Panc1 (cell line): Measurements from ENCODE around the gene MAMSTR. TPM values are rescaled to one million over a fixed set of nuclear protein-coding genes. Genes with fewer than 3 reads are reported as not detected.

Source experiments
- ATAC-seq: fragments of 200-7000 bp; cut with Tn5 transposase; 2 replicates; pipeline ENCODE4 v1.9.1; 2020; ENCODE audit warnings: mild to moderate bottlenecking, moderate library complexity
- BruUV-seq: library from RNA; stranded (reverse); fragments of 400-500 nt; replicated peaks from 2 replicates; lab custom pipeline; 2021; lab: Mats Ljungman, UMichigan
- CTCF ChIA-PET: fragments of 300-600 bp; sonication (Branson Sonifier 250); formaldehyde crosslinking; loops from one replicate; lab custom pipeline; 2022; ENCODE audit warnings: antibody characterized with exemption; lab: Charles Lee
- POLR2A ChIA-PET: fragments of 300-600 bp; sonication (Branson Sonifier 250); formaldehyde crosslinking; loops from one replicate; lab custom pipeline; 2022; ENCODE audit warnings: antibody characterized with exemption; lab: Charles Lee
- DNase-seq: peaks from one replicate; pipeline ENCODE4 v3.0.0-alpha.2; 2010; ENCODE audit warnings: low read depth, low spot score
- H3K27ac ChIP-seq: 2 replicates; pipeline ENCODE4 v1.5.1; 2011; ENCODE audit warnings: mild to moderate bottlenecking, low read length, inconsistent platforms
- H3K27me3 ChIP-seq: fragments of 200-500 bp; sonication (Bioruptor generic); 2 replicates; pipeline ENCODE4 v1.6.0; 2014; ENCODE audit warnings: low read length, inconsistent platforms; ENCODE audit not compliant: control insufficient read depth, insufficient read depth
- H3K36me3 ChIP-seq: fragments of 200-500 bp; sonication (Bioruptor generic); 2 replicates; pipeline ENCODE4 v1.5.1; 2014; ENCODE audit warnings: inconsistent platforms, mild to moderate bottlenecking, low read length, moderate library complexity; ENCODE audit not compliant: control insufficient read depth, insufficient read depth
- H3K4me1 ChIP-seq: 2 replicates; pipeline ENCODE4 v1.5.1; 2011; ENCODE audit warnings: inconsistent platforms, mild to moderate bottlenecking, low read length, moderate library complexity; ENCODE audit not compliant: control insufficient read depth, insufficient read depth
- H3K4me3 ChIP-seq, 2 experiments: 2 replicates each; pipeline ENCODE4 v1.5.1; 2011 to 2012; ENCODE audit warnings: low read depth in 2 of 2, low read length in 2 of 2, mild to moderate bottlenecking in 2 of 2, inconsistent platforms in 1 of 2, moderate library complexity in 1 of 2
- H3K9me3 ChIP-seq: fragments of 200-500 bp; sonication (Bioruptor generic); 2 replicates; pipeline ENCODE4 v1.5.1; 2014; ENCODE audit warnings: low read depth, mild to moderate bottlenecking, inconsistent platforms, low read length, moderate library complexity; ENCODE audit not compliant: control insufficient read depth, insufficient read depth
- CTCF ChIP-seq: fragments of 450-650 bp; IDR thresholded peaks from 2 replicates; pipeline ENCODE4 v1.5.1; 2017; ENCODE audit warnings: mild to moderate bottlenecking
- POLR2AphosphoS5 ChIP-seq: IDR thresholded peaks from 2 replicates; pipeline ENCODE4 v1.6.1; 2012; ENCODE audit warnings: mild to moderate bottlenecking, low read depth, low read length, moderate library complexity
- REST ChIP-seq, 2 experiments: IDR thresholded peaks; 2 replicates each; pipeline ENCODE4 v1.6.1; 2011 to 2012; ENCODE audit warnings: low read depth in 2 of 2, control low read depth in 1 of 2, low read length in 1 of 2, mild to moderate bottlenecking in 1 of 2, moderate library complexity in 1 of 2; ENCODE audit not compliant: insufficient read depth in 1 of 2
- SIN3A ChIP-seq: IDR thresholded peaks from 2 replicates; pipeline ENCODE4 v1.6.1; 2012; ENCODE audit warnings: low read depth, mild to moderate bottlenecking, low read length, moderate library complexity, borderline replicate concordance; ENCODE audit not compliant: insufficient read depth
- TCF7L2 ChIP-seq: IDR thresholded peaks from 2 replicates; pipeline ENCODE4 v1.6.1; 2011; ENCODE audit warnings: mild to moderate bottlenecking, low read depth, low read length, inconsistent platforms
- in situ Hi-C: cut with HindIII; loops from 2 replicates; pipeline ENCODE4 v1.10.0; 2016; ENCODE audit warnings: low sequenced_read_pairs, low pct_unique_long_range_greater_than_20kb
- intact Hi-C: fragments of 100-400 bp; cut with micrococcal nuclease; formaldehyde crosslinking; loops from one replicate; pipeline ENCODE4 v1.10.0; 2022; ENCODE audit not compliant: unreplicated experiment
- total RNA-seq: library from RNA; stranded (reverse); gene quantifications from one replicate; pipeline ENCODE4 v1.2.1, GENCODE V29; 2021; ENCODE audit not compliant: unreplicated experiment

MAMSTR gene
- total RNA-seq, 1 experiment from 2014 or later, result 3.3 TPM

- CTCF ChIA-PET, result interaction anchor here (0.7 kb wide), 1 partner anchor 13 kb away, joined by 3 read pairs; no protein-coding TSS in a partner anchor
- ATAC-seq (no peak), DNase-seq (no peak)
- BruUV-seq, result no TSS peak
- no peaks in the 10 kb centered on the region for H3K27me3 ChIP-seq
- in situ Hi-C loops, result no loop called here
- no peak overlapping the region for H3K27ac ChIP-seq
- intact Hi-C loops, result no loop called here
- H3K4me3 ChIP-seq, result no peak overlapping the region
- TF ChIP-seq CTCF (no peak), TCF7L2 (no peak), REST (IDR thresholded peaks at IDR 0.05; ENCODE audit: insufficient read depth in 1 of 2, low read depth in 2 of 2, low read length in 1 of 2) (no peak), POLR2AphosphoS5 (no peak), SIN3A (no peak)
- POLR2A ChIA-PET, result no interaction called here
- no peaks in the 10 kb centered on the region for H3K36me3 ChIP-seq
- no peaks in the 10 kb centered on the region for H3K9me3 ChIP-seq
- H3K4me1 ChIP-seq, result no peaks in the 10 kb centered on the region
Measured at GRCh38 chr19:48664476-48664875, 55.0 kb downstream of the MAMSTR start.

GRCh38 chr19:48663667-48664066, 55.9 kb downstream of the MAMSTR start:
- Histone ChIP-seq H3K4me3 (no peak overlapping the region), H3K27ac (no peak overlapping the region), H3K4me1 (no peaks in the 10 kb centered on the region), H3K36me3 (no peaks in the 10 kb centered on the region), H3K9me3 (no peaks in the 10 kb centered on the region), H3K27me3 (no peaks in the 10 kb centered on the region)
- ATAC-seq (no peak), DNase-seq (no peak)
- intact Hi-C loops, result no loop called here
- in situ Hi-C loops, result no loop called here
- TF ChIP-seq POLR2AphosphoS5, result no peak
- TF ChIP-seq TCF7L2, result no peak
- TF ChIP-seq REST (IDR thresholded peaks at IDR 0.05; ENCODE audit: insufficient read depth in 1 of 2, low read depth in 2 of 2, low read length in 1 of 2), result no peak
- TF ChIP-seq CTCF, result no peak
- no peak for TF ChIP-seq SIN3A
- POLR2A ChIA-PET, result no interaction called here
- no TSS peak for BruUV-seq
- CTCF ChIA-PET, result no interaction called here

Other genes starting within 250 kb of the MAMSTR start
- 10.6 TPM for gene LMTK3, start 207.9 kb downstream of the MAMSTR start, total RNA-seq
- gene SULT2B1, start 167.6 kb downstream of the MAMSTR start, total RNA-seq, result 3.6 TPM
- gene SPACA4, start 113.0 kb downstream of the MAMSTR start, total RNA-seq, result not detected
- 1.0 TPM for gene FAM83E, start 104.6 kb downstream of the MAMSTR start, total RNA-seq
- 670 TPM for gene RPL18, start 100.5 kb downstream of the MAMSTR start, total RNA-seq
- gene SPHK2, start 100.2 kb downstream of the MAMSTR start, total RNA-seq, result 19.5 TPM
- gene DBP, start 82.3 kb downstream of the MAMSTR start, total RNA-seq, result 7.4 TPM
- 12.6 TPM for gene CA11, start 73.5 kb downstream of the MAMSTR start, total RNA-seq
- 0.23 TPM for gene NTN5, start 46.7 kb downstream of the MAMSTR start, total RNA-seq
- 0.08 TPM for gene FUT2, start 23.8 kb downstream of the MAMSTR start, total RNA-seq
- gene RASIP1, start 20.9 kb upstream of the MAMSTR start, total RNA-seq, result 0.41 TPM
- gene IZUMO1, start 27.2 kb upstream of the MAMSTR start, total RNA-seq, result not detected
- 0.13 TPM for gene FUT1, start 32.9 kb upstream of the MAMSTR start, total RNA-seq
- gene FGF21, start 35.8 kb upstream of the MAMSTR start, total RNA-seq, result not detected
- 34.6 TPM for gene BCAT2, start 91.3 kb upstream of the MAMSTR start, total RNA-seq
- gene HSD17B14, start 116.8 kb upstream of the MAMSTR start, total RNA-seq, result 20.8 TPM
- 4.2 TPM for gene PLEKHA4, start 148.9 kb upstream of the MAMSTR start, total RNA-seq
- 27.1 TPM for gene PPP1R15A, start 152.7 kb upstream of the MAMSTR start, total RNA-seq
- gene TULP2, start 179.0 kb upstream of the MAMSTR start, total RNA-seq, result 0.15 TPM
- gene NUCB1, start 180.6 kb upstream of the MAMSTR start, total RNA-seq, result 102 TPM
- gene DHDH, start 214.0 kb upstream of the MAMSTR start, total RNA-seq, result 0.85 TPM
- gene BAX, start 235.2 kb upstream of the MAMSTR start, total RNA-seq, result 100 TPM
- gene FTL, start 245.6 kb upstream of the MAMSTR start, total RNA-seq, result 1,332 TPM